CD4-positive, alpha-beta T cell treated with Interleukin-21 for 1 hour (primary cell): ENCODE results near the gene COASY.
A peak's percentile ranks its signal among the peaks of the same experiment; 100 is the strongest.

Source experiments
- DNase-seq: peaks from one replicate; pipeline ENCODE4 v3.0.0-alpha.2; 2020

COASY gene

DNA sequence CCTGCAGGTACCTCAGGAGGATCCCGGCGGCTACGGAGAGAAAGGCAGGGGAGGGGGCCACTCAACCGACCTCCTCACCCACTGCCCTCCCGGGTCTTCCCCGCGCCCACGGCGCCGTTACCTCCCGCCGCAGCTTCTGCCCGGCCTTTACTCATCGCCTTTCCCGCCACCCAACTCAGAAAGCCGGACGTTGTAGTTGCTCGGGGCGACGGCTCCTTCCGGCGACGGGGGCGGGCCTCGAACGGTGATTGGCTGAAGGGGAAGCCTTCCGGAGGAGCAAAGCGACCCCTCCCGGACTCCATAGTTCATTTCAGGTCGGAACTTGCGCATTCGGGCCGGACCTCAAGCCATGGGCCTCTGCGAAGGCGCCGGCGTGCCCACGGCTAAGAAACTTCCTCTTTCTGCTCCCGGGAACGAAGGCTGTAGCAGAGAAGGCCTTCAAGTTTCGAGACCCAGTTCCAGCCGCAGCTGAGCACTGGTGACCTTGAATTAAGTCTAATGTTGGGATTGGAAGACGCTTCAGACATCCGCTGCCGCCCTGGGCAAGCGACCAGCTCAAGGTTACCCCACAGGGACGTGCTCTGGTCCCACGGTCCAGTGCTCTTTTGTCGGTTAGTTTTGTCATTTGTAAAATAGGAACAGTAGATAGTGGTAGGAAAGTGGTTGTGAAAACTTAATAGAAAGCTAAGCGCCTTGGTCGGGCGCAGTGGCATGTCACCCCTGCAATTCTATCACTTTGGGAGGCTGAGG, 15.8 kb downstream of the COASY start, which contains the start of gene PSMC3IP:
PSMC3IP (minus strand) TSS at position 198 of the 750 bp plus-strand sequence; CDS start at position 155, 43 bp downstream.
- DNase-seq, result peak; percentile 92

GRCh38 chr17:42578282-42578869, 16.4 kb downstream of the COASY start:
- DNase-seq, result peak; percentile 75

- DNase-seq, result no peak
Measured at GRCh38 chr17:42579794-42580551, 18.0 kb downstream of the COASY start.

DNA sequence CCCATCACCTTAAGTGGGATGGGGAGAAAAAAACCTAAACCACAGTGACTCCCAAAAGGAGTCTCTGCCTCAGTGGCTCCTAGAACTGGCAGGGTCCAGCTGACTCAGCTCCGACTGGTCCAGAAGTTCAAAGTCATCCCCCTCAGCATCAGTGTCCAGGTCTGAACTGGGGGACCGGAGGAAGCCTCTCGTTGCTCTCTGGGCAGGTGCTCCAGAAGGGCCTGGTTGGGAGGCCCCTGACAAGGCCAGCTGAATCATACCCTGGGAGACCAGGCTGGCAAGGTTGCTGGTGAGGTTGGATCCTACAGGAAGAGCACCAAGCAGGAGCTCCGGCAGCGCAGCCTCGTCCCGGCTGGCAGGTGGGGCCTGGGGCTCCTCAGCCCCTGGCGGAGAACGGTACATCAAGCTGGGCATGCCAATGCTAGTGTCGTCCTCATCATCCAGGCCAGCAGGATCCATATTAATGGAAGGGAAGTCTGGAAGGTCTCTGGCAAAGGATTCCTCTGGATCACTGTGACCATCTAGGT, 19.9 kb downstream of the COASY start:
- no peak for DNase-seq

DNA sequence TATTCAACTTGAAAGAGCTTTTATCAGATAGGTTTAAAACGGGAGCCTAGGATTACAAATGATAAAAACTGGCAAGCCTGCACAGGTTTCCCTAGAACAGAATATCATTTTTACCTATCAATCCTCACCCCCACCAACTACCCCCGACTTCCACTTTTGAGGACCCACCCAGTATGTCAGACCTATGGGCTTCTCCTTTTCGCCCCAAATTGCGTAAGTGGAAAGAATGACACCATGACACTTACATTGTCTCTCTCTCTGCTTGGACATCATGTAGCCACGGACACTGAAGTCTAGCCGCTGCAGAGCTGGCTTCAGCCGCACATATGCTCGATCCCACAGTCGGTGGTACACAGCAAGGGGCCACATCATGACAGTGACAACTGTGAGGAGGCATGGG, 22.9 kb downstream of the COASY start:
- no peak for DNase-seq

DNA sequence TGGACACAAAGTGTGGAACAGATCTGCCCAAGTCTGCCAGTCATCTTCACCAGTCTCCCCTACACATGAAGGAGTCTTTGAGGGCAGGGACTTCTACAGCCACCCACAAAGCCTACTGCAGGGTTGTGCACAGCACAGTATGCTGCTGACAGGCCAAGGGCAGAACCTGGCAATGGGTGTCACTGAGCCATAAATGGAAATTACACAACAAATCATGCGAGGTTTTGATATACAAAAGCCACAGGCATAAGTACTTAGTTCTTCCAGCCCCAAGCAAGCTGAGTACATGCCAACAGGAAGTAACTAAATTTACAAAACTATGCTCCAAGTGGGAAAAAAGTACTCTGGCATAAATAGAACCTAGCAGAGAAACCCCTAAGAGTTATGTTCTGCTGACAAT, 23.4 kb downstream of the COASY start:
- DNase-seq, result no peak

GRCh38 chr17:42586514-42587230, 24.7 kb downstream of the COASY start:
- no peak for DNase-seq

DNA sequence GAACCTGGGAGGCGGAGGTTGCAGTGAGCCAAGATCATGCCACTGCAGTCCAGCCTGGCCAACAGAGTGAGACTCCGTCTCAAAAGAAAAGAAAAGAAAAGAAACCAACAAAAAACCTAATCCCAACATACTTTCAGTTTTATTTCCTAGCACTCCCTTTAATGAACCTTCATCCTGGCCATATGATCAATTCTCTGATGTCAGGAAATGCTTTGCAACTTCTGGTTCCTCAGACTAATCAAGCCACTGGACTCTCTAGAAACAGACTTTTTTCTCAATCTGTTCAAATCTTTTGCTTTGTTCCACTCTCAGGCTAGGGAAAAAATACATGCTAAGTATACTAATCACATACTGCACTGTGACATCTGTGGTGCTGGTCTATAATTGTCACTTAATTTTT, 28.9 kb downstream of the COASY start:
- no peak for DNase-seq

- no peak for DNase-seq
Measured at GRCh38 chr17:42591411-42591810, 29.5 kb downstream of the COASY start.

DNA sequence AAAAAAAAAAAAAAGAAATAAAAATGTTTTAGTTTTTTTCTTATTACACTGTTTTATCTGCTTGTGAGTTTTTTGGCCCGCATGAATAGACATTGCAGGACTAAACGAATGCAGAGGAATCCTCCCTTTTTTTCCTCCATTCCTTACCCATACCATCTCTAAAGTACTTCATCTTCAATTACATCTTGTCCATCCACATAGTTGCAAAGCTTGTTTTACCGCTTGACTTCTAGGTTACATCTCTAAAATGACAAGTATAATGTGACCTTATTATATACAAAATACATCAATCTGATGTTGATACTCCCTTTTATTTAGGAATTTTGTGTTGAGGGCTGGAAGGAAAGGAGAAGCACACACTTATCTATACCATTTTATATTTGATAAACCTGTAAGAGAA, 34.4 kb downstream of the COASY start:
- no peak for DNase-seq

DNA sequence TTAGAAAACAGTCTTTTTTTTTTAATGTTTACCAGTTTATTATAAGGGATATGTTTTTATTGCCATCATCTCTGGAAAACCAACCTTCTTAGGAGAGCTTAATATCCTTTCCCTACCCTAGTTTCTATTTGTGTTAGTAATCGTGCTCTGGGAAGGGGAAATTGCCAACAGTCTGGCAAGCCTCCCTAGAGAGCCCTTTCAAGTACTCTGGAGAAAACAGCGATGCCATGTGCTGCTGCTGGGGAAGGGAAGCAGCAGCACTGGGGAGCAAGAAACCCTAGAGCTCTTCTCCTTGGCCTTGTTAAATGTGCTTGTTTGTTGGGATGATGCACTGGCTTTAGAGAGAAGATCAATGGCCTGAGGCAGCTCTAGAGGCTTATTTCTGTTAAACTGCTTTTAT, 37.0 kb downstream of the COASY start:
- DNase-seq, result no peak

- no peak for DNase-seq
Measured at GRCh38 chr17:42603318-42603717, 41.4 kb downstream of the COASY start.

DNA sequence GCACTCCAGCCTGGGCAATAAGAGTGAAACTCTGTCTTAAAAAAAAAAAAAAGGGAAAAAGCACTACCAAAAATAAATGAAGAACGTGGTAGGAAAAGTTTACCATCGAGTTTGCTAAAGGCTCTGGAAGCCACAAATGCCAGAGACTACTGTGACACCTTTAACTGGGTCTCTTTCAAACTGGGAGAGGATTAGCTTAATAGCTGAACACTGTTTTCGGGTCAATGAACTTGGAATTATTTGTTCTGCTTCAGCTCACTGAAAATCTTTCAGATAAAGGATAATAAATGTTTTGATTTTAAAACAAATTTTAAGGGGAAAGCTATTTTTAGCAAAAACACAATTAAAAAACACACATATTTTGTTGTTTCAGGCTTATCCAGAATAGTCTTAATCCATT, 45.8 kb downstream of the COASY start:
- no peak for DNase-seq

- peak; percentile 10 for DNase-seq
Measured at GRCh38 chr17:42608305-42609181, 46.6 kb downstream of the COASY start.

- peak; percentile 99 for DNase-seq
Measured at GRCh38 chr17:42609182-42609813, 47.4 kb downstream of the COASY start, which contains the start of the genes RETREG3 and TUBG1. TSS of gene RETREG3 (minus strand) at chr17:42609374. CDS start at chr17:42609324, 50 bp downstream. TSS of gene TUBG1 (plus strand) at chr17:42609683. CDS start at chr17:42609738, 55 bp downstream.

DNA sequence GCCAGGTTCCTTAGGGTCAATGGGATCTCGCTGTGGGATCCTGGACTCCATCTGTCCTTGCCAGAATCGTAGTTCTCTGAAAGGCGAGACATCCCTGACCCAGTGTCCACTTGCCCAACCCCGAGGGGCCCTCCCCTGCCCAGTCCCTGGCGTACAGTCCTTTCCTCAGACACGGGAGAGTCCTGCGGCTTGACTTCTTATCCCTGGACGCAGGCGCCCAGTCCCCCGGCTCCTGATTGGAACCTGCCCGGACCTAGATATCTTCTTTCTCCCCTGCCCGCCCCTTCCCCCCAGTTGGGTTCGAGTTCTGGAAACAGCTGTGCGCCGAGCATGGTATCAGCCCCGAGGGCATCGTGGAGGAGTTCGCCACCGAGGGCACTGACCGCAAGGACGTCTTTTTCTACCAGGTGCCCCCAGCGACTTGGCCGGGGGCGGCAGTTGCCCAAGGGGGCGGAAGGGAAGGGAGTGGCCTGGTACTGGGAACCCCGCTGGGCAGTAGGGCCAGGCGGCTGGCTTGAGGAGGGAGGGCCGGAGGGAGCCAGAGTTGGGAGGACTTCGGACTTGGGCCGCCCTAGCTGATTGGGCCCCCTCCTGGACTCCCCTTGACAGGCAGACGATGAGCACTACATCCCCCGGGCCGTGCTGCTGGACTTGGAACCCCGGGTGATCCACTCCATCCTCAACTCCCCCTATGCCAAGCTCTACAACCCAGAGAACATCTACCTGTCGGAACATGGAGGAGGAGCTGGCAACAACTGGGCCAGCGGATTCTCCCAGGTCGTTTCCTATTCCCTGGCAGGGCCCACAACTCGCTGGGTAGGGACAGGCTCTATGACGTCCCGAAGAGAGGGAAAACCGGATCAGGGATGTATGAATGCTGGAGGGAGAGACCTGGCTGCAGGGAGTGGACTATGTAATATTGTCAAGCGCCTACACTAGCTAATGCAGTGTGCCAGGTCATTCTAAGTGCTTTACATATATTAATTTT, 48.2 kb downstream of the COASY start:
- DNase-seq, result peak; percentile 6

GRCh38 chr17:42612013-42612412, 50.1 kb downstream of the COASY start:
- DNase-seq, result no peak

DNA sequence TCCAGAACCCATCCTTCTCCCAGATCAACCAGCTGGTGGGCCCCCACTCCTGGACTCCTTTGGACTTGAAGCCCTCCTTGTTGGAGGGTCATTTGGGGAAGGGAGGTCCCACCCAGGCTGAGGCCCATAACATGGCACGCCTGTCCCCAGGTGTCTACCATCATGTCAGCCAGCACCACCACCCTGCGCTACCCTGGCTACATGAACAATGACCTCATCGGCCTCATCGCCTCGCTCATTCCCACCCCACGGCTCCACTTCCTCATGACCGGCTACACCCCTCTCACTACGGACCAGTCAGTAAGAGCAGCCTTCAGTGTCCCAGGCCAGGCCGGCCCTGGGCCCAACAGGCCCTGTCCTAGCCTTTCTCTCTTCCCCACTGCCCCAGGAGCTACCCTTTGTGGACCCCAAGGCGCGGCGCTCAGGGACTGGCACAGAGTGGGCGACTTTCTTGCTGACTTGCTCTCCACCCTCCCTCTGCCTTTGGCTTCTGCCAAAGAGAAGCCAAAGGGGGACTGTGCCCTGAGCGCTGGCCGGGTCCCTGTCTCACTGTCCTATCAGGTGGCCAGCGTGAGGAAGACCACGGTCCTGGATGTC, 51.8 kb downstream of the COASY start:
- no peak for DNase-seq
